CD14-positive monocyte (primary cell): Measurements from ENCODE around the gene OGFRL1. TPM values are rescaled to one million over a fixed set of nuclear protein-coding genes. Genes with fewer than 3 reads are reported as not detected.
A peak's percentile ranks its signal among the peaks of the same experiment; 100 is the strongest.

Experiments used
- DNase-seq, 3 donors: peaks; one replicate each; pipeline ENCODE4 v3.0.0-alpha.2; 2011 to 2022
- H2AFZ ChIP-seq: 2 replicates; pipeline ENCODE4 v1.6.0; 2012; ENCODE audit warnings: mild to moderate bottlenecking, low read depth, low read length, inconsistent platforms; ENCODE audit not compliant: insufficient read depth, poor library complexity, severe bottlenecking
- H3K27ac ChIP-seq, 2 donors: 1 replicate in 1 of 2; 2 replicates in 1 of 2; pipeline ENCODE4 v1.5.1; 2012 to 2013; ENCODE audit warnings: low read length in 2 of 2, control low read depth in 1 of 2, inconsistent platforms in 1 of 2, low read depth in 1 of 2, mild to moderate bottlenecking in 1 of 2
- H3K27me3 ChIP-seq, 2 donors: one replicate each; pipeline versions ENCODE4 v1.6.0 to v1.6.1; 2011 to 2013; ENCODE audit warnings: low read length in 2 of 2; ENCODE audit not compliant: control insufficient read depth in 2 of 2, insufficient read depth in 2 of 2
- H3K36me3 ChIP-seq, 2 donors: replicated peaks in 1 of 2; 1 replicate in 1 of 2; 2 replicates in 1 of 2; pipeline versions ENCODE4 v1.5.1 to v1.6.1; 2012 to 2013; ENCODE audit warnings: low read length in 2 of 2, control low read depth in 1 of 2, inconsistent platforms in 1 of 2, mild to moderate bottlenecking in 1 of 2; ENCODE audit not compliant: insufficient read depth in 2 of 2, control insufficient read depth in 1 of 2
- H3K4me1 ChIP-seq, 2 donors: 1 replicate in 1 of 2; 2 replicates in 1 of 2; pipeline versions ENCODE4 v1.5.1 to v1.6.1; 2012 to 2013; ENCODE audit warnings: low read length in 2 of 2, control low read depth in 1 of 2, inconsistent platforms in 1 of 2, mild to moderate bottlenecking in 1 of 2, moderate library complexity in 1 of 2; ENCODE audit not compliant: insufficient read depth in 2 of 2, control insufficient read depth in 1 of 2
- H3K4me2 ChIP-seq: replicated peaks from 2 replicates; pipeline ENCODE3; 2012; ENCODE audit warnings: low read length, moderate library complexity, mild to moderate bottlenecking; ENCODE audit not compliant: poor library complexity, severe bottlenecking; ENCODE audit errors: extremely low read depth
- H3K4me3 ChIP-seq, 3 experiments: fragments of 200-600 bp in 1 of 3; sonication (generic) in 1 of 3; replicated peaks in 1 of 3; 1 replicate in 2 of 3; 2 replicates in 1 of 3; pipeline ENCODE4 v1.5.1; 2011 to 2013; ENCODE audit warnings: low read length in 3 of 3, mild to moderate bottlenecking in 3 of 3, control low read depth in 2 of 3, low read depth in 2 of 3, inconsistent platforms in 1 of 3, moderate library complexity in 1 of 3
- H3K79me2 ChIP-seq: 2 replicates; pipeline ENCODE4 v1.6.0; 2012; ENCODE audit warnings: mild to moderate bottlenecking, control low read depth, inconsistent platforms, low read length, moderate library complexity; ENCODE audit not compliant: insufficient read depth
- H3K9ac ChIP-seq: 2 replicates; pipeline ENCODE4 v1.6.0; 2017; ENCODE audit warnings: low read length, mild to moderate bottlenecking; ENCODE audit not compliant: insufficient read depth, poor library complexity, severe bottlenecking
- H3K9me3 ChIP-seq, 2 donors: replicated peaks in 1 of 2; 1 replicate in 1 of 2; 2 replicates in 1 of 2; pipeline versions ENCODE4 v1.5.1 to v1.6.1; 2012 to 2013; ENCODE audit warnings: low read length in 2 of 2, control low read depth in 1 of 2; ENCODE audit not compliant: control insufficient read depth in 1 of 2, insufficient read depth in 1 of 2
- H4K20me1 ChIP-seq: 2 replicates; pipeline ENCODE4 v1.6.0; 2012; ENCODE audit warnings: mild to moderate bottlenecking, low read length, control low read depth, moderate library complexity; ENCODE audit not compliant: insufficient read depth
- H3K27ac Mint-ChIP-seq, 7 donors: one replicate each; pipeline ENCODE4 v1.8.0; 2020; ENCODE audit warnings: mild to moderate bottlenecking in 7 of 7, mixed read lengths in 7 of 7, moderate library complexity in 6 of 7, inconsistent platforms in 2 of 7
- H3K27me3 Mint-ChIP-seq, 3 donors: one replicate each; pipeline ENCODE4 v1.8.0; 2021 to 2022; ENCODE audit warnings: low read depth in 3 of 3, mild to moderate bottlenecking in 3 of 3, mixed read lengths in 3 of 3, moderate library complexity in 3 of 3, inconsistent platforms in 1 of 3
- H3K36me3 Mint-ChIP-seq, 2 donors: one replicate each; pipeline ENCODE4 v1.8.0; 2020; ENCODE audit warnings: mixed read lengths in 2 of 2, inconsistent platforms in 1 of 2, mild to moderate bottlenecking in 1 of 2
- H3K4me1 Mint-ChIP-seq: one replicate; pipeline ENCODE4 v1.8.0; 2020; ENCODE audit warnings: mild to moderate bottlenecking, mixed read lengths
- H3K4me3 Mint-ChIP-seq, 2 donors: one replicate each; pipeline ENCODE4 v1.8.0; 2020; ENCODE audit warnings: mild to moderate bottlenecking in 2 of 2, mixed read lengths in 2 of 2, moderate library complexity in 1 of 2
- H3K9me3 Mint-ChIP-seq, 7 donors: one replicate each; pipeline ENCODE4 v1.8.0; 2020 to 2022; ENCODE audit warnings: mixed read lengths in 7 of 7, mild to moderate bottlenecking in 6 of 7, moderate library complexity in 6 of 7, inconsistent platforms in 2 of 7
- CTCF ChIP-seq: fragments of 200-600 bp; IDR thresholded peaks from one replicate; pipeline ENCODE4 v1.8.0; 2022; ENCODE audit warnings: antibody characterized with exemption, mild to moderate bottlenecking
- whole genome bisulfite sequencing: methylation state at CpG from one replicate; pipeline ENCODE4 v1.1.5; 2013; ENCODE audit warnings: missing lambda C conversion rate; ENCODE audit not compliant: insufficient coverage; 5-methylcytosine and 5-hydroxymethylcytosine counted together
- intact Hi-C, 2 donors: fragments of 100-400 bp; cut with micrococcal nuclease; formaldehyde crosslinking; loops; one replicate each; pipeline versions ENCODE4 v1.15.0 to v1.15.1; 2023
- polyA plus RNA-seq, 3 donors: library from polyadenylated mRNA; depleted of rRNA in 1 of 3; unstranded in 2 of 3; stranded (reverse) in 1 of 3; fragments of 300-500 nt in 2 of 3; fragments of >200 nt in 1 of 3; fragmentation: Illumina TruSeq in 2 of 3; gene quantifications; 1 replicate in 2 of 3; 2 replicates in 1 of 3; pipeline ENCODE4 v1.2.3, GENCODE V29; 2012 to 2021

The OGFRL1 gene
- polyA plus RNA-seq, 3 donors = 52.9 to 72.8 (median 58.3) TPM

GRCh38 chr6:71287038-71287437 lies 1.6 kb upstream of the OGFRL1 start:
- Histone ChIP-seq H3K9me3 (no peaks in the 10 kb centered on the region), H3K79me2 (peaks cover 33% of the 10 kb centered on the region), H3K9ac (peak overlapping the region; percentile 88), H3K36me3 (no peaks in the 10 kb centered on the region), H2AFZ (peak overlapping the region; percentile 95), H3K4me3 (peak overlapping the region in 2 of 3 experiments; percentile 19 to 92), H3K27ac (peak overlapping the region; percentile 90 to 97), H4K20me1 (peaks cover 29% of the 10 kb centered on the region), H3K4me2 (peak overlapping the region; percentile 96), H3K4me1 (peaks cover 42 to 47% of the 10 kb centered on the region in 2 donors), H3K27me3 (no peaks in the 10 kb centered on the region)
- intact Hi-C loops = loop anchor here (1.0 to 5.0 kb wide), 2 partner anchors 35 to 39 kb away; no protein-coding TSS in a partner anchor
- H3K4me3 Mint-ChIP-seq = peak overlapping the region; percentile 76 to 87
- peaks cover 14 to 16% of the 10 kb centered on the region in 2 donors for H3K36me3 Mint-ChIP-seq
- peaks cover 44% of the 10 kb centered on the region for H3K4me1 Mint-ChIP-seq
- TF ChIP-seq CTCF = no peak
- peak overlapping the region; percentile 92 to 98 (median 96) for H3K27ac Mint-ChIP-seq
- 29% methylated on average over 7 of the region's 7 CpGs for WGBS
- peak; percentile 55 to 80 (median 77) for DNase-seq
- H3K27me3 Mint-ChIP-seq = no peaks in the 10 kb centered on the region
- peaks cover 0 to 2% (median 0%) of the 10 kb centered on the region in 7 donors for H3K9me3 Mint-ChIP-seq

GRCh38 chr6:71287926-71288227 lies 734 bp upstream of the OGFRL1 start:
- WGBS = 0% methylated on average over 2 of the region's 5 CpGs
- Mint-ChIP-seq H3K27ac (peak overlapping the region; percentile 92 to 98 (median 96)), H3K9me3 (peaks cover 0 to 2% (median 0%) of the 10 kb centered on the region in 7 donors), H3K36me3 (peaks cover 16 to 18% of the 10 kb centered on the region in 2 donors), H3K4me1 (peaks cover 47% of the 10 kb centered on the region), H3K27me3 (no peaks in the 10 kb centered on the region), H3K4me3 (peak overlapping the region; percentile 76 to 87)
- Histone ChIP-seq H3K9ac (peak overlapping the region; percentile 88), H3K27me3 (no peaks in the 10 kb centered on the region), H4K20me1 (peaks cover 38% of the 10 kb centered on the region), H3K9me3 (no peaks in the 10 kb centered on the region), H3K27ac (peak overlapping the region; percentile 90 to 97), H3K79me2 (peaks cover 42% of the 10 kb centered on the region), H3K4me1 (peaks cover 45 to 55% of the 10 kb centered on the region in 2 donors), H2AFZ (peak overlapping the region; percentile 95), H3K4me2 (peak overlapping the region; percentile 96), H3K4me3 (peak overlapping the region; percentile 62 to 92 (median 87)), H3K36me3 (no peaks in the 10 kb centered on the region)
- DNase-seq = no peak
- TF ChIP-seq CTCF = no peak
- intact Hi-C loops = loop anchor here (1.0 to 5.0 kb wide), 2 partner anchors 36 to 40 kb away; no protein-coding TSS in a partner anchor
